GF-D8 (cell line): ENCODE data around the gene PACS1.

Source experiments
- DNase-seq: peaks from one replicate; lab custom pipeline; 2025; lab: John Stamatoyannopoulos, UW

The PACS1 gene

DNA sequence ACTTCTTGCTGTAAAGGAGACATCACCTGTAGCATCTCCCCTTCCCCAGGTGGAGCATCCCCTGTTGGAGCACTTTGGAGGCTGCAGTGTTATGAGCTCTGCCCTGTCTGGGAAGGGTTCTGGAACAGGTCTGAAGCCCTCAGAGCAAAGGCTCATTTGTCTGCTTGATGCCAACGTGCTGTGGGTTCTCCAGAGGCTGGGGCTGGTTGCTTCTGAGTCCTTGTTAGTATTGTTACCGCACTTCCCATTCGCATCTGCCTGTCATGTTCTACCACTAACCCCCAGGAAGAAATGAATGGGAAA is 73.1 kb downstream of the PACS1 start:
- DNase-seq = no peak

GRCh38 chr11:66143996-66144678 is 74.1 kb downstream of the PACS1 start:
- no peak for DNase-seq

- no peak for DNase-seq
Measured at GRCh38 chr11:66146074-66146473, 76.0 kb downstream of the PACS1 start.

- DNase-seq = no peak
Measured at GRCh38 chr11:66146940-66147339, 76.9 kb downstream of the PACS1 start.

- no peak for DNase-seq
Measured at GRCh38 chr11:66150140-66150539, 80.1 kb downstream of the PACS1 start.

DNA sequence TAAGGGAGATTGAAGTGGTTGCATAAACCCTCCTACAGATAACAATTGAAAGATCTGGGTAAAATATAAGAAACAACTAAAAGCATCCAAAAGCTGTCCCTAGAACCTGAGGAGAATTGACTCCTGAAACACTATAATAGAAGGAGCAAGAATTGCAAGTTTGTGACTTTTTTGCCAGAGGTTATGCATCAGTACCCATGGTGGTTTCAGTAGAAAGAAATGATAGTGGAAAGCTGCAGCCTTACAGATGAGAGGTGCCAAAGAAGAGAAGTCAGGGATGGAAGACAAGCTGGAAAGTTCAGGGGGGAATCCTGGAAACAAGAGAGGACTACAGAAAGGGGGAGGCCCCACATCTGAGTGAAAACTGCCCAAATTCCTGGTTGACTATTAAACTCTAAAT is 80.7 kb downstream of the PACS1 start:
- no peak for DNase-seq

- DNase-seq = no peak
Measured at GRCh38 chr11:66151273-66151672, 81.2 kb downstream of the PACS1 start.

DNA sequence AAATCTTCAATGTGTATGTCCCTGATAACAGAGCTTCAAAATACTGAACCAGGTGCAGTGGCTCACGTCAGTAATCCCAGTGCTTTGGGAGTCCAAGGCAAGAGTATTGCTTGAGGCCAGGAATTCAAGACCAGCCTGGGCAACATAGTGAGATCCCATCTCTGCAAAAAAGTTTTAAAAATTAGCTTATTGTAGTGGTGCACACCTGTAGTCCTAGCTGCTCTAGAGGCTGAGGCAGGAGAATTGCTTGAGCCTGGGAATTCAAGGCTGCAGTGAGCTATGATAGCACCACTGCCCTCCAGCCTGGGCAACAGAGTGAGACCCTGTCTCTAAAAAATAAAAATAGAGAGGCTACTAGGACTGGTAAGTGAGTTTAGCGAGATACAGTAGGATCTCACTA is 84.0 kb downstream of the PACS1 start:
- no peak for DNase-seq

GRCh38 chr11:66155387-66156073 is 85.5 kb downstream of the PACS1 start:
- no peak for DNase-seq

DNA sequence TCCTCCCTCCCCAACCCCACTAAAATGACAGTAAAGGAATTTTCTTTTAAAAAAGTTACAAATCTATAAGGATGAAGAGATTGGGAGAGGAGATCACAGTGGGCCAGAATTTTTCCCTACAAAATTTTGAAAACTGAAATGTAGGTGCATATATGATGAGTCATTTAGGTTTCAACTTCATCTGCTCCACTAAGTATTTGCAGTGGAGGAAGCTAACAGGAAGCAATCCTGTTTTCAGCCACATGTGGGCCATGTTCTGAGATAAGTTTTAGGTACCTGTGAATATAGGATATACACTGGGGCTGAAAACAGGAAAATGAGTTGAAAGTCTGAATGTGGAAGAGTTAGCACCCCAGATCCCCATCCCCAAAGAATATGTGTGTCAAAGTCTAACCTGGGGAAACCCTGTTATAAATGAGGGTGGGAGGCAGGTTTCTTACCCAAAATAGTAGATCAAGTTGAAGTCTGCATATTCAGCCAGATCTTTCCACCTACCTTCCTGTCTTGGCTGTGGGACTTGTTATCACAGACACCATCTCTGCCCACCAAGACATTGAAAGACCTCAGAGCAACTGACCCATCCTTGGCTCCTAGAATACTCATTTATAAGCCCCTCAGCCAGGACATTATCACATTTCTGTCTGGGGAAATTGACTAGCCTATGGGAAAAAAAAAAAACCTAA is 87.3 kb downstream of the PACS1 start:
- no peak for DNase-seq

- DNase-seq = no peak
Measured at GRCh38 chr11:66158156-66158555, 88.1 kb downstream of the PACS1 start.

DNA sequence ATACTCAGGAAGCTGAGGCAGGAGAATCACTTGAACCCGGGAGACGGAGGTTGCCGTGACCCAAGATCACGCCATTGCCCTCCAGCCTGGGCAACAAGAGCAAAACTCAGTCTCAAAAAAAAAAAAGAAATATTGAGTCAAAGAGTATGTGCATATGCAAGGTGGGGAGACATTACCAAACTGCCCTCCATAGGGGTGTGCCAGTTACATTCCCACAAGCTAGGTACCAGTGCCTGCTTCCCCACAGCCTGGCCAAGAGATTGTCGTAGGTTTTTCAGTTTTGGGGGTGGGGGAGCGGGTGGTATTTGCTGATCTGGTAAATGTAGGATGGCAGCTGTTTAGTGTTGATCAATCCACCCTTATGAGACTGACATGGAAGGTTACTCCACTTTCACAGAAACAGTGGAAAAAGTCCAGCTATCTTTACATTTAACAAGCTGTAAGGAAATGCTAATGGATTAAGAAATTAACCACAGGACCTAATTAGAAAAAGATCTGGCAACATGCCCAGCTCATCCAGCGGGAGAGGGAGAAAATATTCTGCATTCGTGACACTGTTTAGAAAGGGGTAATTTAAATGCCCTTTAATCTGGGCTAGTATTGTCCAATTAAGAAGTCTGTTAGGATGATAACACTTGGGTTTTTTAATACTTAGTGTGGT is 89.4 kb downstream of the PACS1 start:
- peak; percentile 61 for DNase-seq

- DNase-seq = no peak
Measured at GRCh38 chr11:66160709-66161108, 90.6 kb downstream of the PACS1 start.

- DNase-seq = no peak
Measured at GRCh38 chr11:66168289-66168688, 98.2 kb downstream of the PACS1 start.

GRCh38 chr11:66172146-66172545 is 102.1 kb downstream of the PACS1 start:
- no peak for DNase-seq

DNA sequence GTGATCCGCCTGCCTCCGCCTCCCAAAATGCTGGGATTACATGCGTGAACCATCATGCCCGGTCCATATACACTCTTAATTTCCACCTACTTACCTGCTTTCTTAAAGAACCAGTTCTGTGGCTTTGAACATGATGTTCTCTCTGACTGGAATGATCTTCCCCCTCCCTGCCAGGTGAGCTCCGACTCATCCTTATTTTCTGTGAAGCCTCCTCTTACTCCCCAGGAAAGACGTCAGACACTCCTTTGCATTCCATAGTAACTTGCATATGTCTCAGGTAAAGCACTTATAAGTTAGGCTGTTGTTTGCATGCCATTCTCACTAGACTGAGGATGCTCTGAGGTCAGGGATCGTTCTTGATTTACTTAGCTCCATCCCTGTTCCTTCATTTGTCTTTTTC is 106.6 kb downstream of the PACS1 start:
- no peak for DNase-seq

DNA sequence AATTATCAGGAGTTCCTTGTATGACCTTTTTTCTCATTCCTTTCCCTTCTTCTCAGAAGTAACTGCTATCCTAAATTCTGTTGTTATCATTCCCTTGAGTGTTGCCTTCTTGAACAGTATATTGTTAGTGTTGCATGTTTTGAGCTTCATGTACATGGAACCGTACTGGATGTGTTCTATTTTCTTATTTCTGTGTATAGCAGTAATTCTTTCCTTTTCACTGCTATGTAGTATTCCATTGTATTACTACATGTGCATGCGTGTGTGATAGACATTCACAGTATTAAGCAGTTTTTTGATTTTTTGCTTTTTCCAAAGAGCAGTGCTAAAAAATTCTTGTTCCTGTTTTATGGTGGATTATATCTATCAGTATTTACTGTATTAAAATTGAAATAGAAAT is 108.1 kb downstream of the PACS1 start:
- DNase-seq = no peak

DNA sequence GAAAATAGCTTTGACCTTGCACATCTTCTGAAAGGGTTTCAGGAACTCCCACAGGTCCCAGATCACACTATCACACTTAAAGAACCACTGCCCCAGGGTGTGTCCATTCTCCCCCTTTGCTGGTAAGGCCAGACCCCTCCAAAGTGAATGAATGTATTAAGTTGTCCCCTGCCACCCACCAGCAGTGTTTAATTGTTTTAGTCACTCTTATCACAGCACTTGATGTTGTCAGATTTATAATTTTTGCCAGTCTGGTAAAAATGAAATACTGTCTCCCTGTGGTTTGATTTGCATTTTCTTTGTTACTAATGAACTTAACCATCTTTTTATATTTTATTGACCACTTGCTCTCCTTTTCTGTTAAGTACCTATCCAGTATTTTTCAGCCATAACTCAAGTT is 108.8 kb downstream of the PACS1 start:
- DNase-seq = no peak

GRCh38 chr11:66181632-66182315 is 111.7 kb downstream of the PACS1 start:
- DNase-seq = no peak

DNA sequence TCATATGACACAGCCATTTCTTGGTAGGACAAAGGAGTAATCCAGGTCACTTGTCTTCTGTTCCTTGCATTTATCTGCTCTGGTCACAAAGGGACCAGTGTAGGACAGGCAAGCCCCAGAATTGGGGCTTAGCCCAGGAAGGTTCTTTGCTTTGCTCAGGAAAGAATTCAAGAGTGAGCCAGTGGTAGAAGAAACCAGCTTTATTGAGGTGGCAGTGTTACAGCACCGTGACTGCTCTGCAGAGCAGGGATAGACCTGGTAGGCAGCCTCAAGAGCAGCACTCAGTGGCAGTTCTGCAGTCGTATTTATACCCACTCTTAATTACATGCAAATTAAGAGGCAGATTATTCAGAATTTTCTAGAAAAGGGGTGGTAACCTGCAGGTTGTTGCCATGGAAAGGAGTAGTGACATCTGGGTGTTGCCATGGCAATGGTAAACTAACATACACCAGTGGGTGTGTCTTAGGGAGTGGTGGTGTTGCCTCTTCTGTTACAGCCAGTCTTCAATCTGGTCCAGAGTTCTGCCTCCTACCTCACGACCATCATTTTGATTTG is 113.5 kb downstream of the PACS1 start:
- no peak for DNase-seq

GRCh38 chr11:66184728-66185127 is 114.7 kb downstream of the PACS1 start:
- DNase-seq = no peak

- DNase-seq = no peak
Measured at GRCh38 chr11:66186470-66186869, 116.4 kb downstream of the PACS1 start.
